HG02798 (cell line): ENCODE data around the gene UCHL5.
"Not testable (repeated sequence)": the region's sequence is repeated elsewhere in the genome, so short reads cannot be mapped to it uniquely, and the experiment has no call there.

Experiments
- ATAC-seq: cut with Tn5 transposase; IDR thresholded peaks from one replicate; pipeline ENCODE4 v1.9.1; 2021; ENCODE audit warnings: mild to moderate bottlenecking; ENCODE audit not compliant: unreplicated experiment, poor library complexity

UCHL5 gene

GRCh38 chr1:193066606-193067005 is 7.4 kb upstream of the UCHL5 start:
- peak; percentile 28 for ATAC-seq

- no peak for ATAC-seq
Observed at GRCh38 chr1:193065954-193066353, 6.8 kb upstream of the UCHL5 start.

DNA sequence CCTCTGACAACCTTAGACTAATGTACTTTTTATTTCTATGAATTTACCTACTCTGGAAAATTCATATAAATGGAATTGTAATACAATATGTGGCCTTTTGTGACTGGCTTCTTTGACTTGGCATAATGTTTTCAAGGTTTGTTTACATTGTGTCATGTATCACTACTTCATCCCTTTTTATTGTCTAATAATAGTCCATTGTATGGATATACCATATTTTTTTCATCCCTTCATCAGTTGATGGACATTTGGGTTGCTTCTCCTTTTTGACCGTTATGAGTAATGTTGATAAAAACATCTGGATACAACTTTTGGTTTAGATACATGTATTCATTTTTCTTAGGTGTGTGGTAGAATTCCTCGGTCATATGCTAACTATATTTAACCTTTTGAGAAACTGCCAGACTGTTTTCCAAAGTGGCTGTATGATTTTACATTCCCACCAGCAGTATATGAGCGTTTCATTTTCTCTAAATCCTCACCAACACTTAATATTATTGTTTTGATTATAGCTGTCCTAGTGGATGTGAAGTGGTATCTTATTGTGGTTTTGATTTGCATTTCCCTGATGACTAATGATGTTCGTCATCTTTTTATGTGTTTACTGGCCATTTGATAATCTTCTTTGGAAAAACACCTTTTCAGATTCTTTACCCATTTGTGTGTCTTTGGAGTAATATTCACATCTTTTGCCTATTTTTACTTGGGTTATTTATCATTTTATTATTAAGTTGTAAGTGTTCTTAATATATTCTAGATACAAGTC is 3.7 kb upstream of the UCHL5 start:
- no peak for ATAC-seq

GRCh38 chr1:193060938-193061337 is 1.8 kb upstream of the UCHL5 start:
- ATAC-seq, result no peak

DNA sequence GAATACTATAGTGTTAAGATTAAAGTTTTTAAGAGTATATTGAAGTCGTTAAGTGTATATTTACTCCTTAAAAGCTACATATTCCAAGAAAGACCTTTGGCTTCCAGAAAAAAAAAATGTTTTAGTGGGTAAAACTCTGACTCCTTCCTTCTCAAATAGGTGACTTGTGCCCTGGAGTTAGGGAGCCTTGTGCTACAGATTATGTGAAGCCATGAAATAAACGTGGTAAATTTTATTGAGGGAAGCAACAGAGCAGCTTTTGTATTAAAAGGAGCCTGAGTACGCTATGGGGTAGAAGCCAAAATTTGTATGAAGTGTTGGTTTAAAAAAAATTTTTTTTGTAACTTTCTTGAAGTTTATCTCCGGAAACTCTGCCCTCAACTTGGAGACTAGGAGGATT is 1.2 kb upstream of the UCHL5 start:
- no peak for ATAC-seq

DNA sequence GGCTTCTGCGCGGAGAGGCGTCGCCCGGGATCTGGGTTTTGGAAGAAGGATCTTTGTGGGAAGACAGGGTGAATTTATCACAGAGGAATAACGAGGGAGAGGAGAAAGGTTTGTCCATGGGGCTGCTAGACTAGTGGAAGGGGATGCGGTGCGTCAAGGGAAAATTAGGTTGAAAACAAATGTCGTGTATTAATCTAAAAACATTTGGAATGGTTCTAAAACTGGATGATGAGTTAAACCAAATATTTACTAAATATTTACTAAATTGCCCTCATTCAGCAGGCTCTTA is 899 bp upstream of the UCHL5 start:
- no peak for ATAC-seq

- peak; percentile 58 for ATAC-seq
Observed at GRCh38 chr1:193058529-193059281, 455 bp downstream of the UCHL5 start.

- ATAC-seq, result no peak
Observed at GRCh38 chr1:193054169-193054675, 4.9 kb downstream of the UCHL5 start.

DNA sequence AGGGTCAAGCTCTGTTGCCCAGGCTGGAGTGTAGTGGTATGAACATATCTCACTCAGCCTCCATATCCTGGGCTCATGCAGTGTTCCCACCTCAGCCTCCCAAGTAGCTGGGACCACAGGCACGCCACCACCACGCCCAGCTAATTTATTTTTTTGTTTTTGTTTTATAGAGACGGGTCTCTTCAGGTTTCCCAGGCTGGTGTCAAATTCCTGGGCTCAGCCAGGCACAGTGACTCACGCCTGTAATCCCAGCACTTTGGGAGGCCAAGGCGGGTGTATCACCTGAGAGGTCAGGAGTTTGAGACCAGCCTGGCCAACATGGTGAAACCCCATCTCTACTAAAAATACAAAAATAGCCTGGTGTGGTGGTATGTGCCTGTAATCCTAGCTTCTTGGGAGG is 10.2 kb downstream of the UCHL5 start:
- not testable (repeated sequence) for ATAC-seq

DNA sequence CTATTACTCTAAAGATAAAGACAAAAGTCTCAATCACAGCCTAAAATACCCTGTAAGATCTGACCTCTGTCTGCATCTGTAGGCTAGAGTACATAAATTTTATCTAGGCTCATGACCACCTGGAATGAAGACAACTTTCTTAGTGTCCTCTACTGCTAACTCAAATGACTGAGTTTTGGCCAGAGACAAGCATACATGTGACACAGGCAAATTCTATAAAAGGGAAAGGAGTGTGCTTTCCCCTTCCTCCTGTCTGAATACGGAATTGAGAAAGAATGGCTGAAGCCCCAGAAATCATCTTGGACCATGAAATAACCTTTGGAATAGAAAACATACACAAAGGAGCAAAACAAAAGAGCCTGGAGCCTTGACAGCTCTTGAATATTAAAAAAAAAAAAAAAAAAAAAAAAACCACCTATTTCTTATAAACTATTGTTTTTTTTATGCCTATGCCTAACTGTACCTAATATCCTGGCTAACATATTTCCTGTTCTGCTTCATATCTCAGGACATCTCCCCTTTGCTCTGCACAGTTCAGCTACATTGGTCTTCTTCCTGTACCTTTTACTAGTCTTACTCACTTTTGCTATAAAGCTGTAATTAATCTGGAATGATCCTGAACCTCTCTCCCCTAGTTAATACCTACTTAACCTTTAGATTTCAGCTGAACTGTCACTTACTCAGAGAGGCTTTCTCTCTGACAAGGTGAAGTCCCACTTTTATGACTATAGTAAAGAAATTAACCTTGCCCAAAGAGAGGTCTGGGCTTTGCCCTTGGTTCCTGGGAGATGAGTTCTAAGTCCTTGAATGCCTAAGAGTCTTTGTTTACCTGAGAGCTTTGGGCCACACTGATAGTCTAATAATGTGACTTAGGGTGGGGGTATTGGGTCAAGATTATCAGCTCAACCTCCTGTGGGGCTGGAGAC is 16.1 kb downstream of the UCHL5 start:
- no peak for ATAC-seq

DNA sequence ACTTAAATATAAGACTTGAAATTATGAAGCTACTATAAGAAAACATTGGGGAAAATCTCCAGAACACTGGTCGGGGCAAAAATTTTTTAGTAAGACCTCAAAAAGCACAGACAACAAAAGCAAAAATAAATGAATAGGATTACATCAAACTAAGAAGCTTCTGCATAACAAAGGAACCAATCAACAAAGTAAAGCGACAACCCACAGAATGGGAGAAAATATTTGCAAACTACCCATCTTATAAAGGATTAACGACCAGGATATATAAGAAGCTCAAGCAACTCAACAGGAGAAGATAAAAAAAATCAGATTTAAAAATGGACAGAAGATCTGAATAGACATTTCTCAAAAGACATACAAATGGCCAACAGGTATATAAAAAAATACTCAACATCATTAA is 19.1 kb downstream of the UCHL5 start:
- ATAC-seq, result no peak

GRCh38 chr1:193036337-193037047 is 22.7 kb downstream of the UCHL5 start:
- ATAC-seq, result no peak

- no peak for ATAC-seq
Observed at GRCh38 chr1:193033610-193034009, 25.6 kb downstream of the UCHL5 start.

DNA sequence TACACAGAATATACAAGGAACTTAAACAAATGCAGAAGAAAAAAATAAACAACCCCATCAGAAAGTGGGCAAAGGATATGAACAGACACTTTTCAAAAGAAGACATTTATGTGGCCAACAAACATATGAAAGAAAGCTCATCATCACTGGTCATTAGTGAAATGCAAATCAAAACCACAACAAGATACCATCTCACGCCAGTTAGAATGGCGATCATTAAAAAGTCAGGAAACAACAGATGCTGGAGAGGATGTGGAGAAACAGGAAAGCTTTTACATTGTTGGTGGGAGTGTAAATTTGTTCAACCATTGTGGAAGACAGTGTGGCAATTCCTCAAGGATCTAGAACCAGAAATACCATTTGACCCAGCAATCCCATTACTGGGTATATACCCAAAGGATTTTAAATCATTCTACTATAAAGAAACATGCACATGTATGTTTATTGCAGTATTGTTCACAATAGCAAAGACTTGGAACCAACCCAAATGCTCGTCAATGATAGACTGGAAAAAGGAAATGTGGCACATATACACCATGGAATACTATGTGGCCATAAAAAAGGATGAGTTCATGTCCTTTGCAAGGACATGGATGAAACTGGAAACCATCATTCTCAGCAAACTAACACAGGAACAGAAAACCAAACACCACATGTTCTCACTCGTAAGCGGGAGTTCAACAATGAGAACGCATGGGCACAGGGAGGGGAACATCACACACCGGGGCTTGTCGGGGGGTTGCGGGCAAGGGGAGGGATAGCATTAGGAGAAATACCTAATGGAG is 26.3 kb downstream of the UCHL5 start:
- not testable (repeated sequence) for ATAC-seq

GRCh38 chr1:193031431-193031830 is 27.7 kb downstream of the UCHL5 start:
- ATAC-seq, result no peak

- no peak for ATAC-seq
Observed at GRCh38 chr1:193030280-193030679, 28.9 kb downstream of the UCHL5 start.

- no peak for ATAC-seq
Observed at GRCh38 chr1:193025218-193025617, 33.9 kb downstream of the UCHL5 start.

GRCh38 chr1:193019442-193020026 is 39.6 kb downstream of the UCHL5 start:
- peak; percentile 62 for ATAC-seq

GRCh38 chr1:193016788-193017187 is 42.4 kb downstream of the UCHL5 start:
- no peak for ATAC-seq
